Stimulated activated CD8-positive, alpha-beta memory T cell treated with anti-CD3 and anti-CD28 coated beads, Interleukin-12 subunit alpha, Interleukin-12 subunit beta, amount 100 ng/mL, for 24 hours (primary cell): ENCODE results near the gene ARHGAP23.
A peak's percentile ranks its signal among the peaks of the same experiment; 100 is the strongest.
"Not testable (repeated sequence)": the region's sequence is repeated elsewhere in the genome, so short reads cannot be mapped to it uniquely, and the experiment has no call there.

ENCODE experiments used
- DNase-seq: peaks from one replicate; pipeline ENCODE4 v3.0.0-alpha.2; 2020; ENCODE audit errors: extremely low read depth

ARHGAP23 gene

GRCh38 chr17:38485681-38486298, 57.5 kb downstream of the ARHGAP23 start:
- DNase-seq, result not testable (repeated sequence)

DNA sequence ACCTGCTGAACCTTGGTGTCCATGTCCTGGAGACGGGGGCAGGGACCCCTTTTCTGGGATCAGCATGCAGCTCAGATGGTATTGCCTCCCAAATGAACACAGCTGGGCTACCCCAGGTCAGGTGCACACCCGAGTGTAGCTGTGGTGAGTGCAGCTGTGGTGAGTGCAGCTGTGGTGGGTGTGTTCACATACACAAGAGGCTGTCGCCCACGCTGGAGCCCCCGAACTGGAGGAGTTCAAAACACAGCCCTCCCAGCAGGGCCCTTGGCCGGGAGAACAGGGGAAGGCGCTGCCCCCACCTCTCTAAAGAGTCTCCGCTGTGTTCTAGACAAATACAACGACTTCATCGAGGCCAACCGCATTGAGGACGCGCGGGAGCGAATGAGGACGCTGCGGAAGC, 61.5 kb downstream of the ARHGAP23 start:
- not testable (repeated sequence) for DNase-seq

- not testable (repeated sequence) for DNase-seq
Measured at GRCh38 chr17:38491346-38492066, 63.2 kb downstream of the ARHGAP23 start.

DNA sequence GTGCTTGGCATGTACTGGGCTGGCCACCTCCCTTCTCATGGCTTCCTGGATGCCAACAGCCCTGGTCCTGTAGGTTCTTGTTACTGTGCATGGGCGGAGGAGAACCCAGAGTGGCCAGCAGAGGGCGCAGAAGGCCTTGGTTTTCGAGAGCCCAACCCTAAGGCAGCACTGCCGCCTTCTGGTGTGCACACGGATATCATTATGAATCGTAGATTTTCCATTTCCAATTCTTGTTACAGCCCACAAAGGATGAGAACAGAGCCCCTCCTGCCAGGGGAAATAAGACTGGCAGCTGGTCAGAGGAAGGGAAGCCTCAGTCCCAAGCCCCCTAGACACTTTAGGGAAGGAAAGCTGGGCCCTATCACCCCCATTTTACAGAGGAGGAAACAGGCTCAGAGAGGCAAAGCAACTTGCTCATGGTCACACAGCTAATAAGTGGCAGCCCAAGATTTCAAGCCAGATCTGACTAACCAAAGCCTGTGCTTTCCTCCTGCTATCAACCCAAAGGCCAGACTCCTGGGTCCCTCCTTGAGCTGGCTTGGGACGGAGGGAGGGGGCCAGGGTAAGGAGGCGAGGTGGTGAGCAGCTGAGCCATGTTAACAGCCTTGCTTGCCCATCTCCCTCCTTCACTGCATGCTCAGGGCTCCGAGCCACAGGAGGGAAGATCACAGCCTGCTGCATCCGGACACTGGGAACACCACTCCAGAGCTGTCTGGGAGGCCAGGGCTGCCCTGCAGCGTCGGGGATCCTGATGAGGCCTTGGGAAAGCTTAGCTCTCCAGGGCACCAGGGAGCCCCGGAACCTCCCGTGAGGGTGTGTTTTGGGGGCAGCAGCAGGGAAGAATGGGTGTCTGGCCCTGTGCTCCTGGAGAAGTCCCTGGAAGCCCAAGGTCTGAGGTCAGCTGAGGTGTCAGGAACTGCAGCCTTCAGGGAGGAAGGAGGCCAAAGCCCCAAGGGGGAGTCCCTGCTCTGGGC, 64.1 kb downstream of the ARHGAP23 start:
- DNase-seq, result peak; percentile 75

DNA sequence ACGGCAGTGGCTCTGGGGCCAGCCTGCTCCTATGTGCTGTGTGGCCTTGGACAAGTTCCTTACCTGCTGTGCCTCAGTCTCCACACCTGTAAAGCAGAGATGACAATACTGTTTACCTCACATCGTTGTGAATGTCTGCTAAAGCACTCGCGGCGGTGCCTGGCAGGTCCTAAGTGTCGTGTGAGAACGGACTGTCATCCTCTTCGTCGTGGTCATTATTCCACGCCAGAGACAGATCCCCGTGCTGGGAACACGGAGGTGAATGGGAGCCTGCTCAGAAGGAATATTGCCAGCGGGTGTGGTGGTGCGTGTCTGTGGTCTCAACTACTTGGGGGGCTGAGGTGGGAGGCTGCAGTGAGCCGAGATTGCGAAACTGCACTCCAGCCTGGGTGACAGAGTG, 65.9 kb downstream of the ARHGAP23 start:
- DNase-seq, result not testable (repeated sequence)

DNA sequence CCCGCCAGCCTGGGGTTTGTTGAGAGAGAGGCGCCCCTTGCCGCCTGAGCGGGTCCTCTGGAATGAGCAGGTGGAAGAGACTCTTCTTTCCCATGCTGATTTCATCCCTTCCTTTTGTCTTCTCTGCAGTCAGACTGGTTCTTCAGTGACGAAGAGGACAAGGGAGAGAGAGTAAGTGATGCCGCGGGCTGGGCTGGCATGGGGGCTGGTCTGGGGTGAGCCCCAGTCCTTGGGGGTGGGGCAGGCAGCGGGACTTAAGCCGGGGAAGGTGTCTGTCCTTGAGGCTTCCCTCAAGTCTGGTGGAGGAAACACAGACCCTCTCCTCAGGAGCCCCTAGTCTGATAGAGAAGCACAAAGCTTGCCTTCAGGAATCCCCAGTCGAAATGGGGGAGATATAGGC, 69.4 kb downstream of the ARHGAP23 start:
- not testable (repeated sequence) for DNase-seq

DNA sequence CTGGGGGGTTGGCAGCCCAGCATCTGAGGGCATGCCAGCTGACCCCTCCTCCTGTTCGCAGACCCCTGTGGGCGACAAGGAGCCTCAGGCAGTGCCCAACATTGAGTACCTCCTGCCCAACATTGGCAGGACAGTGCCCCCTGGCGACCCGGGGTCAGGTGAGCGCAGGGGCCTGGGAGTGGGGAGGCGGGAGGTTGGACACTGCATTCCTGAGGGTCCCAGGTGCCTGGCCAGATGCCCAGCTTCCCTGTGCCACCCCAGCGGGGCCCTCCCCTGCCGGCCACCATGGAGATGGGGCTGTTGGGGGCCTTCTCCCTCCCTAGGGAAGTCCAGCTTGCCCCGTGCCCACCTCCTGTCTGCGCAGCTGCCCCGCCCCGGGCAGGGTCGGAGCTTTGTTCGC, 70.1 kb downstream of the ARHGAP23 start:
- no peak for DNase-seq

- DNase-seq, result not testable (repeated sequence)
Measured at GRCh38 chr17:38499230-38499629, 71.0 kb downstream of the ARHGAP23 start.

GRCh38 chr17:38501718-38502117, 73.5 kb downstream of the ARHGAP23 start:
- not testable (repeated sequence) for DNase-seq

GRCh38 chr17:38503286-38503913, 75.1 kb downstream of the ARHGAP23 start:
- DNase-seq, result not testable (repeated sequence)

GRCh38 chr17:38504216-38504615, 76.0 kb downstream of the ARHGAP23 start:
- no peak for DNase-seq

DNA sequence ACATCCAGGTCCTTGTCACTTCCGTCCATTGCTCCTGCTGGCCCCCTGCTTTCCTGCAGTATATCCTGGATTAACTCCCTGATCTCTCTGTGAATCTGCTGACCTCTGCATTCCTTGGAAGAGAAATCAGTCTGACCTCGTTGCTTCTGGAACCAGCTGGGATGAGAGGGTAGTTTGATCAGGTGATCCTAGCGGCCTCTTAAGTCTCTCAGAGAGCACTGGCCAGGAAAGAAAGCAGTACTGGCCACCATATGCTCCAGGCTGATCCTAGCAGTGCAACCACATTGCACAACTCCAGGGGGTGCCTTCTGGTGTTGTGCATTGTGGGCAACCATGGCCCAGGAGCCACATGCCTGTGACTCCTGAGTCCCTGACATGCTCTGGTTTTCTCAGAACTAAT, 79.2 kb downstream of the ARHGAP23 start:
- no peak for DNase-seq

DNA sequence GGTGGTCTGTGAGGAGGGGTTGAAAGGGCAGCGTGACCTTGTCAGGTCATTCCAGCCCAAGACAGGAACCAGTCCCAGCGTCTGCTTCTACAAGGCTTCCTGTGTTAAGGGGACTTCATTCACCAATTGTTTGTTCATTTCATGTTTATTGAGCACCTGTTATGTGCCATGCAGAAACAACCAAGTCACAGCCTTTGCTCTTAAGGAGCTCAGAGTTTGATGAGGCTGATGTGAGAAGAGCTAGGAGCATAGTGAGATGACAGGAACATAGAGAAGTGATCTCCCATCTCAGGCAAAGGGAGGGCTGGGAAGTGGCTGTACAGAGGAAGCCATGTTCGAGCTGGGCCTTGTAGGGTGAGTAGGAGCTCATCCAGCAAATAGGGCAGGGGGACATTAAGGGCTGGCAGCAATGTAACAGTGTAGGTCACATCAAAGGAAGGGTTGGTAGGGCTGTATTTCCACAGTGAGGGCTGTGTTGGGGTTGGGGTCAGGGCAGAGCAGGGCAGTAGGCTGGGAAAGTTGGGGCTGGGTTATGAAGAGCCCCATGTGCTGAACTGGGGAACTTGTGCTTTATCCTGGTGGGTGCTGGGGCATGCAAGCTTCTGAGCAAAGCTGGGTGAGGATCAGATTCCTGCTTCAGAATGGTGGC, 79.8 kb downstream of the ARHGAP23 start:
- no peak for DNase-seq

DNA sequence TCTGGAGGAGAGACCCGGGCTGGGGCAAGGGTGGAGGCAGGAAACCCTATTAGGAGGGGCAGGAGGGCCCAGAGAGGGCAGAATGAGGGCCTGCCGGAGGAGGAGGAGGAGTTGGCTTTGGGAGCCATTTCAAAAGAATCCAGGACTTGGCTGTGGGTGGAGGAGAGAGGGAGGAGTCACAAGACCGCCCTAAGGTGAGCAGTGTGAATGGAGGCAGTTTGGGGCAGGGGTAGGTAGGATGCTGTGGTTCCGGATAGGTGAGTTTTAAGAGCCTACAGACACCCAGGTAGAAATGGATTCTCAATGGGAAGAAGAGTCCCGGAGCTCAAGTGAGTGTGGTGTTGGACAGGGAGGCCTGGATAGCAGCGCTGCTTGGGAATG, 80.3 kb downstream of the ARHGAP23 start:
- no peak for DNase-seq

- peak; percentile 33 for DNase-seq
Measured at GRCh38 chr17:38508954-38509771, 80.9 kb downstream of the ARHGAP23 start.

DNA sequence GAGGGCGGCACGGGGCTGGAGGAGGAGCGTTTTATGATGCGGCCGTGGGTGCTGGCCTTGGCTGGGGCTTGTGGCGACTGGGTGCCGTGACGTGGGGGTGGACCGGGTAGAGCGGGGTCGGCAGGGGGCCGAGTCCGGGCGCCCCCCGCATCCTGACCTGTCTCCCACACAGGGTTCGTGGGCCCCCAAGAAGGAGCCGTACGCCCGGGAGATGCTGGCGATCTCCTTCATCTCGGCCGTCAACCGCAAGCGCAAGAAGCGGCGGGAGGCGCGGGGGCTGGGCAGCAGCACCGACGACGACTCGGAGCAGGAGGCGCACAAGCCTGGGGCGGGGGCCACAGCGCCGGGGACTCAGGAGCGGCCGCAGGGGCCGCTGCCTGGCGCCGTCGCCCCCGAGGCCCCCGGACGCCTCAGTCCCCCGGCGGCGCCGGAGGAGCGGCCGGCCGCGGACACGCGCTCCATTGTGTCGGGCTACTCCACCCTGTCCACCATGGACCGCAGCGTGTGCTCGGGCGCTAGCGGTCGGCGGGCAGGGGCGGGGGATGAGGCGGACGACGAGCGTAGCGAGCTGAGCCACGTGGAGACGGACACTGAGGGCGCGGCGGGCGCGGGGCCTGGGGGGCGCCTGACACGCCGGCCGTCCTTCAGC, 81.6 kb downstream of the ARHGAP23 start:
- DNase-seq, result no peak

DNA sequence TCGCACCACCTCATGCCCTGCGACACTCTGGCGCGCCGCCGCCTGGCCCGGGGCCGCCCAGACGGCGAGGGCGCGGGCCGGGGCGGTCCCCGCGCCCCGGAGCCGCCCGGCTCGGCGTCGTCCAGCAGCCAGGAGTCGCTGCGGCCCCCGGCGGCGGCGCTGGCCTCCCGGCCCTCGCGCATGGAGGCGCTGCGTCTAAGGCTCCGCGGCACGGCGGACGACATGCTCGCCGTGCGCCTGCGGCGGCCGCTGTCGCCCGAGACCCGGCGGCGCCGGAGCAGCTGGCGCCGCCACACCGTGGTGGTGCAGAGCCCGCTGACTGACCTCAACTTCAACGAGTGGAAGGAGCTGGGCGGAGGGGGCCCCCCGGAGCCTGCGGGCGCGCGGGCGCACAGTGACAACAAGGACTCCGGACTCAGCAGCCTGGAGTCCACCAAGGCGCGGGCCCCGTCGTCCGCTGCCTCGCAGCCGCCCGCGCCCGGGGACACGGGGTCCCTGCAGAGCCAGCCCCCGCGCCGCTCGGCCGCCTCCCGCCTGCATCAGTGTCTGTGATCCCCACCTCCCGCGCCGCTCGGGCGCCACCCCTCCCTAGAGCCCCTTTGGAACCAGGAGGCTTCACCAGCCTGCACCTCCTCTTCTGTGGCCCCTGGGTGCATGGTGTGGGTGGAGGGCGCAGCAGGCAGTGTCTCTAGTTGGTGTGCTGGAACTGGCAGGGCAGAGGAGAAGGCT, 82.3 kb downstream of the ARHGAP23 start:
- no peak for DNase-seq

DNA sequence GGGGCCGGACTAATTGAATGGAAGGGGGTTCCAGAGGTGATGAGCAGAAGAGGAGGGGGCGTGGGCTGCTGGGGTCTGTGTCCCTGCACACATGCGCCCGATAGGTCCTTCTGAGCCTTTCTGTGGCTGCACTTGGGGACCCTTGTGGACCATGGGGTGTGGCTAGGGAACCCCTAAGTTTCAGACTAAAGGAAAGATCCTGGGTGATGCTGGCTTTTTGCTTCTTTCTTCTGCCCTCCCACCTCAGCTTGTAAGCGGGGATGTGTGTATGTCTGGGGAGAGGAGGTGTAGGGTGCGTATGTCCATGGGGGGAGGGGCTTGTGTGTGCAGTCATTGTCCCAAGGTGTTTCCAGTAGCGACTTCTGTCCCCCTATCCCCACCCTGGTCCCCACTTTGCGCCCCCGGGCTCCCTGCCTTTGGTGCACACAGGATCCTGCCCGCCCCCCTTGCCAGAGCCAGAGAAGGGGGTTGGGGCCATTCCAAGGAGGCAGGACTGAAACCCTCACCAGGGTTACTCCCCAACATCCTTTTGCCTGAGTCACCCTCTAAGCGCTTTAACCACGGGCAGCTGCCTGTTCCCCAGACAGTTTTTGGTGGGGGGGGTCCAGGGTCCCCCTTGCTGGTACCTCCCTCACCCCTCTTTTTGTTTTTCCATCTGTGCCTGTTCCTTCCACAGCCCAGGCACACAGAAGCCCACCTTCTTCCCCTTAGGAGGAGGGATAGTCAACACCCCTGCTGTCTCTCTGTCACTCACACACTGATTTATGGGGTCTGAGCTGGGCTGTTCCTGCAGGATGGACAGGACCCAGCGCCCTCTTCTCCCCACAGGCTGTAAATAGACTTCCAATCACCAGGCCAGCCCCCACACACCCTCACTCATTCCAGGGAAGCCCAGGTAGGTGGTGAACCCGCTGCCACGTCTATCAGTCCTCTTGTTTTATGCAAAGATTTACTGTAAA, 83.2 kb downstream of the ARHGAP23 start:
- no peak for DNase-seq
